SKM-1 (cell line): Measurements from ENCODE around the gene SEC23IP.
"Not testable (repeated sequence)": the region's sequence is repeated elsewhere in the genome, so short reads cannot be mapped to it uniquely, and the experiment has no call there.

Source experiments
- DNase-seq: peaks from one replicate; lab custom pipeline; 2025; ENCODE audit not compliant: unreplicated experiment; lab: John Stamatoyannopoulos, UW

Gene SEC23IP

GRCh38 chr10:119892188-119893065 lies at the start of gene SEC23IP:
SEC23IP (plus strand) TSS chr10:119892730; CDS start chr10:119892783, 53 bp downstream.
- peak; percentile 83 for DNase-seq

GRCh38 chr10:119845656-119846055 lies 46.9 kb upstream of the SEC23IP start:
- no peak for DNase-seq

- no peak for DNase-seq
Measured at GRCh38 chr10:119849031-119849789, 43.3 kb upstream of the SEC23IP start.

DNA sequence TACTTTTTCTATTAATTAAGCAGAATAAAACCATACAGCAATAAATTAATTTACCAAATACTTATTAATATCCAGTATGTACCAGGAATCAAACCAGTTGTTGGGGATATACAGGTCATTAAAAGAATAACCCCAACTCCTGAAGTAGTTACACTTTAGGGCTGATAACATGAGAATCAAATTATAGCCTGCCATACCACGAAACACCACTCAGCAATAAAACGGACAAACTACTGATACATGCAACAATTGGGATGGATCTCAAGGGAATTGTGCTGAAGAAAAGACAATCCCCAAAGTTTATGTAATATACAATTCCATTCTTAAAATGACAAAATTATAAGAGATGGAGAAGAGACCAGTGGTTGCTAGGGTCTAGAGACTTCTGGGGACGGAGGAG lies 42.6 kb upstream of the SEC23IP start:
- DNase-seq, result no peak

GRCh38 chr10:119852277-119852676 lies 40.3 kb upstream of the SEC23IP start:
- DNase-seq, result no peak

DNA sequence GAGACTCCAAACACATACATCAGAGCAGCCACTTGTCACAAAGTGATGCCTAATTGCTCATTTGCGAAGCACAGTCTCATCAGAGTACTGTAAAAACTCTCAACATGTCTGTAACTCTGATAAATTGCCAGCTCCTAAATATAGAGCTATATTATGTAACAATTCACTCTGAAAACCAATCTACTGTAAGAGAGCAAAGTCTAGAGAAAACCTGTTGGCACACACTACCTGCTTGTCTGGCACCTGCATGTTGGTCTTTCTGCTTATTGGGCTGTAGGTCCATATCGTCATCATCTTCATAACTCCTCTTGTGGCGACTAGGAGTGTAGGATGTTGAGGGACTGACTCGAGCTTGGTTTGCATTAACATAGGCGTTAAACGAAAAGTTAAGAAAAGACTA lies 39.7 kb upstream of the SEC23IP start:
- no peak for DNase-seq

- DNase-seq, result no peak
Measured at GRCh38 chr10:119853574-119853973, 39.0 kb upstream of the SEC23IP start.

GRCh38 chr10:119858063-119858462 lies 34.5 kb upstream of the SEC23IP start:
- DNase-seq, result no peak

GRCh38 chr10:119859420-119860258 lies 32.9 kb upstream of the SEC23IP start:
- DNase-seq, result peak; percentile 7

DNA sequence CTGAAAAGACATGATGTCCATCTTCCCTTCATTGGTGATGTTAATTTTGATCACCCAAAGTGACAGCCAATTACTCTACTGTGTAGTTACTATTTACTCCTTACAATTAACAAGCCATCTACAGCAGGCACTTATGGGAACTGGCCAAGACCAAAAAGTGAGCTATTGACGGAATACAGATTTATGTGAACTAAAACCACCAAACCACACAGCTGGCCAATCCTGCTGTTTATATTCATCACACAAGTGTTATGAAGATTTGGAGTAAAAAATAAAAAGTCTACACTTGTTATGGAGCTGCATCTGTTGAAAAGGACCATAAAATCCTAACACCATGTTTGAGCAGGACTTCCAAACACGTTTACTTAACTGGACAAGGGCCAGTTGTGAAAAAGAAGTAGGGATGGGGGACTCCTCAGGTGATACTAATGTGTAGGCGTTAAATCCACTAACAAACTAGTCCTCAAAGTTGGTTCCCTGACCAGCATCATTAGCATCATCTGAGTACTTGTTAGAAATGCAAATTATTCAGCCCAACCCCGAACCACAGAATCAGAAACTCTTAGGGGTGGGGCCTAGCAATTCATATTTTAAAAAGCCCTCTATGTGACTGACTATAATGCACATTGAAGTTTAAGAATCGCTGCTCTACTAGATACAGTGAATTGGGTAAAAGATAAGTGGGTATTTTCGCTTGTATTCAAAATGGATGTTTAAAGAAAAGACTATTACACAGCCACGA lies 31.5 kb upstream of the SEC23IP start:
- DNase-seq, result no peak

DNA sequence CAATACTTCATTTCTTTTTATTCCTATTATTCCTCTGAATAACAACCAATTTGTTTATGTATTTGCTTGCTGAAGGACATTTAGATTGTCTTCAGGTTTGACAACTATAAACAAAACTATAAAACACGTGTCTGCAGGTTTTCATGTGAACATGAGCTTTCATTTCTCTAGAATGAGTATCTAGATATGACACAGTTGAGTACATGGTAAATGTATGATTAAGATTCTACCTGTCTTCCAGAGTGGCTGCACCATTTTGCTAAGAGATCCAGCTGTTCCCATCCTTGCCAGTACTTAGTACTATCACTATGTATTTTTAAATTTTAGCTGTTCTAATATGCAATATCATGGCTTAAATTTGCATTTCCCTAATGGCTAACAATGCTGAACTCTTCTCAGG lies 30.0 kb upstream of the SEC23IP start:
- no peak for DNase-seq

GRCh38 chr10:119863951-119864565 lies 28.5 kb upstream of the SEC23IP start:
- no peak for DNase-seq

DNA sequence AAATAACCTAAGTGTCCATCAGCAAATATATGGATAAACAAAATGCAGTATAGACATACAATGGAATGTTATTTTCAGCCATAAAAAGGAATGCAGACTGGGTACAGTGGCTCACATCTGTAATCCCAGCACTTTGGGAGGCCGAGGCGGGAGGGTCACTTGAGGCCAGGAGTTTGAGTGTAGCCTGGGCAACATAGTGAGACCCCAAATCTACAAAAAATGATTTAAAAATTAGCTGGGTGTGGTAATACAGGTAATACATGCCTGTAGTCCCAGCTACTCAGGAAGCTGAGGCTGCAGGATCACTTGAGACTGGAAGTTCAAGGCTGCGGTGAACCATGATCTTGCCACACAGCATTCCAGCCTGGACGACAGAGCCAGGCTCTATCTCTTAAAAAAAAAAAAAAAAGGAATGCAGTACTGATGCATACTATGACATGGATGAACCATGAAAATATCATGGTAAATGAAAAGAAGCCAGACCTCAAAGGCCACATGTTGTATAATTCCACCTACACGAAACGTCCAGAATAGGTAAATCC lies 26.8 kb upstream of the SEC23IP start:
- no peak for DNase-seq

GRCh38 chr10:119867317-119867716 lies 25.2 kb upstream of the SEC23IP start:
- no peak for DNase-seq

DNA sequence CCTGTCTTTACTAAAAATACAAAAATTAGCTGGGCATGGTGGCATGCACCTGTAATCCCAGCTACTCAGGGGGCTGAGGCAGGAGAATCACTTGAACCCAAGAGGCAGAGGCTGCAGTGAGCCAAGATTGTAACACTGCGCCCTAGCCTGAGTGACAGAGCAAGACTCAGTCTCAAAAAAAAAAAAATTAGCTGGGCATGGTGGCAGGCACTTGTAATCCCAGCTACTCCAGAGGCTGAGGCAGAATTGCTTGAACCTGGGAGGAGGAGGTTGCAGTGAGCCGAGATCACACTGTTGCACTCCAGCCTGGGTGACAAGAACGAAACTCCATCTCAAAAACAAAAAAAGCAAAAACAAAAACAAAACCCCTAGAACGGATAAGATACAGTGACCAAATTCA lies 23.1 kb upstream of the SEC23IP start:
- DNase-seq, result not testable (repeated sequence)

DNA sequence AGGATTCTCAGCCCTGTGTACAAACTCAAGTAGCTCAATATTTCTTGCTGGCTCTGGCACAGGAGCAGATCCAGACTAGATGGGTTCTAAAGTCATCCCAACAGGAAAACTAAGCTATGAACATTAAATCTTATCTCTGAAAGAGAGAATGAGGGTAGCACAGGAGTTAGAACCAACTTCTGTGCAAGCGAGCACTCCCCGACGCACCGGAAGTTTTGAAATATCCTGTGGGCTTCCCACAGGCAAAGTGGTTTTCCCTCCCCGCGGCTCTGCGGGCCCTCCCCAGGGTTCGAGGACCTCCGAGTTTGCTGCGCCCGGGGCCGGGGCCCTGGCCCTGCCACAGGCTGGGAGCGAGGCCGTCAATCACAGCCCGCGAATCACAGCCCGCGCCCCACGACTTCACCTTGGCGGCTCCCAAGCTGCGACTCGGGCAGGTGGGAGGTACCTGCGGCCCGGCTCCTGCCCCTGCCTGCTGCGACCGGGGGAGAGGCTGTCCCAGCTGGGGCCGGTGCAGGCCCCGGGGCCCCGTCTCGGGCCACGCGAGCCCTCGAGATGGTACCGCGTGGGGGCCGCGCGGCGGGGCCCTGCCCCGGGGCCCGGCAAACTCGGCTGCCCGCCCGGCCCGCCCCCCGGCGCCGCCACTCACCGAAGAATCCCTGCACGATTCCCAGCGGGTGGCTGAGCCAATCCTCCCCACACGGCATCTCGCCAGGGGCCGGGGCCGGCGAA lies 20.5 kb upstream of the SEC23IP start:
- DNase-seq, result peak; percentile 68

DNA sequence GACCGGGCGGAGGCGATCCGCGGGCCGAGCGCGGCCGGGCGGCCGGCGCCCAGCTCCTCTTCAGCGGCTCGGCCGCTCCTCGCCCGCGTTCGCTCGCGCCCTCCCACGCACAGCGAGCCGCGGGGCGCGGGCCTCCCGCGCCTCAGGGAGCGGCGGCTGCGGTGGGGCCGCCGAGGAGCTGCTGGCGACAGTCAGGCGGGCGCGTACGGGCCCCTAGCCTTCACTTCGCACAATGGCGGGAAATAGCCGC lies 20.0 kb upstream of the SEC23IP start, which contains the start of gene MCMBP:
Gene MCMBP, minus strand, starts transcription at position 234 of the 250 bp plus-strand sequence. CDS start 259 bp downstream, outside the sequence.
- no peak for DNase-seq

DNA sequence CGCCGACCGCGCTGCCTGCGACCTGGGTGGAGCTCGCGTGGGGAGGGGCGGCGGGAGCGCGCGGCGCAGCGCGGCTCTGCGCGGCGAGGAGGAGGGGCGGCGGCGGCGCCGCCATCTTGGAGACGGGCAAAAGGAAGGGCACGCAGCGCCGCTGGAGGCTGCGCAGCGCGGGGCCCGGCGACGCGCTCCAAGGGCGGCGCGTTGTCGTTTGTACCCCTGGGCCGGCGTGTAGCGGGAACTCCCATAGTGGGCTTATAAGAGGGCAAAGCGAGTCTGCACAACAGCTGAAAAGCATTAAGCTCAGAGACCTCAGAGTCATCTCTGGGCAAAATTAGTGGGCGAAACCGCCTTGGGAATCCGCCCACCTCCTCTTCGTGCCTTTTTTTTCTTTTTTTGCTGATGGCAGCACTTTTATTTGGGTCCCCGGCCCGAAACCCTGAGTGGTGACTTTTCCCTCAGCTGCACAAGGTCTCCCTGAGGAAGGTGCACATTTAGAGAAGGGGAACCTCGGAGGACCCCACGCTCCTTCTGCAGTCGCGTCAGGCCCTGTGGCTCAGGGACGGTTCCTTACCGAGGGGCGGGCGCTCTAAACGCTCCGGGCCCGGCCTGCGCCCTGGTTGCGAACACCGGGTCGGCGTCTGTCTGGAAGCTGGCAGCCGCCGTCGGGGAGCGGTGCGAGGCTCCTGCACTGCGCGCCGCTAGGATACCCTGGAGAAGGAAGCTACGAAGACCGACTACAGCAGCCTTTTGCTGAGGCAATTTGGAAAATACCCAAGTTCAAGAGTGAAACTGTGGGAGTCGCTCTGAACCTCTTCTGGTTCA lies 19.5 kb upstream of the SEC23IP start:
- DNase-seq, result peak; percentile 71
